ENCODE data around the gene CD82. TPM values are rescaled to one million over a fixed set of nuclear protein-coding genes. Genes with fewer than 3 reads are reported as not detected.
A peak's percentile ranks its signal among the peaks of the same experiment; 100 is the strongest.

CD82 gene
- polyA plus RNA-seq, 1 donor from 2014 or later, result 544 TPM

- Mint-ChIP-seq H3K36me3 (peaks cover 14% of the 10 kb centered on the region), H3K9me3 (no peaks in the 10 kb centered on the region), H3K27me3 (no peaks in the 10 kb centered on the region), H3K4me1 (peaks cover 44 to 61% (median 59%) of the 10 kb centered on the region in 3 donors), H3K4me3 (peak overlapping the region; percentile 23 to 85 (median 62)), H3K27ac (peak overlapping the region; percentile 95 to 99 (median 98))
Measured at GRCh38 chr11:44614281-44614775, 48.9 kb downstream of the CD82 start.

- Mint-ChIP-seq H3K36me3 (peaks cover 14% of the 10 kb centered on the region), H3K27ac (peak overlapping the region; percentile 92 to 98 (median 95)), H3K4me1 (peaks cover 35 to 53% (median 52%) of the 10 kb centered on the region in 3 donors), H3K27me3 (no peaks in the 10 kb centered on the region), H3K4me3 (peak overlapping the region in 3 of 4 donors; percentile 19 to 85 (median 82)), H3K9me3 (no peaks in the 10 kb centered on the region)
Measured at GRCh38 chr11:44615041-44615755, 49.7 kb downstream of the CD82 start.

- Mint-ChIP-seq H3K27ac (peak overlapping the region; percentile 92 to 98 (median 95)), H3K27me3 (no peaks in the 10 kb centered on the region), H3K36me3 (peaks cover 16% of the 10 kb centered on the region), H3K9me3 (no peaks in the 10 kb centered on the region), H3K4me1 (peaks cover 40 to 56% (median 51%) of the 10 kb centered on the region in 3 donors), H3K4me3 (peak overlapping the region in 3 of 4 donors; percentile 19 to 77 (median 75))
Measured at GRCh38 chr11:44615913-44616791, 50.7 kb downstream of the CD82 start.

- H3K9me3 Mint-ChIP-seq, result no peaks in the 10 kb centered on the region
- peak overlapping the region in 2 of 4 donors; percentile 39 to 45 for H3K4me3 Mint-ChIP-seq
- H3K36me3 Mint-ChIP-seq, result peaks cover 14% of the 10 kb centered on the region
- H3K4me1 Mint-ChIP-seq, result peaks cover 33 to 61% (median 51%) of the 10 kb centered on the region in 3 donors
- peak overlapping the region in 2 of 3 donors; percentile 95 to 98 for H3K27ac Mint-ChIP-seq
- no peaks in the 10 kb centered on the region for H3K27me3 Mint-ChIP-seq
Measured at GRCh38 chr11:44617671-44618461, 52.4 kb downstream of the CD82 start.

GRCh38 chr11:44618561-44619425 lies 53.3 kb downstream of the CD82 start:
- Mint-ChIP-seq H3K27me3 (no peaks in the 10 kb centered on the region), H3K36me3 (peaks cover 14% of the 10 kb centered on the region), H3K4me1 (peaks cover 37 to 63% (median 53%) of the 10 kb centered on the region in 3 donors), H3K9me3 (no peaks in the 10 kb centered on the region), H3K27ac (peak overlapping the region in 1 of 3 donors; percentile 39), H3K4me3 (no peak overlapping the region)

- Mint-ChIP-seq H3K27ac (peak overlapping the region in 1 of 3 donors; percentile 93), H3K4me3 (no peak overlapping the region), H3K9me3 (no peaks in the 10 kb centered on the region), H3K27me3 (no peaks in the 10 kb centered on the region), H3K36me3 (peaks cover 12% of the 10 kb centered on the region), H3K4me1 (peaks cover 38 to 54% (median 48%) of the 10 kb centered on the region in 3 donors)
Measured at GRCh38 chr11:44620328-44620725, 54.9 kb downstream of the CD82 start.

GRCh38 chr11:44621140-44621681 lies 55.7 kb downstream of the CD82 start:
- Mint-ChIP-seq H3K4me3 (peak overlapping the region in 2 of 4 donors; percentile 48 to 71), H3K27ac (peak overlapping the region; percentile 86 to 93 (median 88)), H3K9me3 (no peaks in the 10 kb centered on the region), H3K4me1 (peaks cover 40 to 48% (median 43%) of the 10 kb centered on the region in 3 donors), H3K36me3 (peaks cover 14% of the 10 kb centered on the region), H3K27me3 (no peaks in the 10 kb centered on the region)

GRCh38 chr11:44621784-44622183 lies 56.3 kb downstream of the CD82 start:
- Mint-ChIP-seq H3K9me3 (peaks cover 0 to 3% (median 0%) of the 10 kb centered on the region in 3 donors), H3K4me1 (peaks cover 35 to 43% (median 38%) of the 10 kb centered on the region in 3 donors), H3K27me3 (no peaks in the 10 kb centered on the region), H3K27ac (peak overlapping the region; percentile 86 to 93 (median 88)), H3K36me3 (peaks cover 9% of the 10 kb centered on the region), H3K4me3 (peak overlapping the region in 1 of 4 donors; percentile 71)

GRCh38 chr11:44622190-44622650 lies 56.8 kb downstream of the CD82 start:
- peaks cover 0 to 3% (median 0%) of the 10 kb centered on the region in 3 donors for H3K9me3 Mint-ChIP-seq
- H3K27me3 Mint-ChIP-seq, result no peaks in the 10 kb centered on the region
- H3K4me1 Mint-ChIP-seq, result peaks cover 31 to 39% (median 34%) of the 10 kb centered on the region in 3 donors
- peak overlapping the region; percentile 86 to 93 (median 88) for H3K27ac Mint-ChIP-seq
- H3K4me3 Mint-ChIP-seq, result no peak overlapping the region
- H3K36me3 Mint-ChIP-seq, result peaks cover 7% of the 10 kb centered on the region

GRCh38 chr11:44622721-44623258 lies 57.3 kb downstream of the CD82 start:
- Mint-ChIP-seq H3K4me3 (peak overlapping the region in 1 of 4 donors; percentile 79), H3K36me3 (peaks cover 7% of the 10 kb centered on the region), H3K4me1 (peaks cover 31 to 39% (median 34%) of the 10 kb centered on the region in 3 donors), H3K27ac (peak overlapping the region in 1 of 3 donors; percentile 93), H3K27me3 (no peaks in the 10 kb centered on the region), H3K9me3 (peaks cover 0 to 3% (median 0%) of the 10 kb centered on the region in 3 donors)

GRCh38 chr11:44623341-44623730 lies 57.9 kb downstream of the CD82 start:
- Mint-ChIP-seq H3K4me3 (peak overlapping the region in 2 of 4 donors; percentile 70 to 79), H3K9me3 (peaks cover 0 to 3% (median 0%) of the 10 kb centered on the region in 3 donors), H3K36me3 (peaks cover 7% of the 10 kb centered on the region), H3K4me1 (peaks cover 31 to 37% (median 32%) of the 10 kb centered on the region in 3 donors), H3K27me3 (no peaks in the 10 kb centered on the region), H3K27ac (peak overlapping the region; percentile 67 to 93 (median 87))

GRCh38 chr11:44623731-44624491 lies 58.4 kb downstream of the CD82 start:
- H3K36me3 Mint-ChIP-seq, result peaks cover 9% of the 10 kb centered on the region
- H3K27me3 Mint-ChIP-seq, result peaks cover 1% of the 10 kb centered on the region
- peak overlapping the region; percentile 67 to 93 (median 87) for H3K27ac Mint-ChIP-seq
- H3K9me3 Mint-ChIP-seq, result peaks cover 0 to 3% (median 0%) of the 10 kb centered on the region in 3 donors
- H3K4me1 Mint-ChIP-seq, result peaks cover 31 to 40% (median 32%) of the 10 kb centered on the region in 3 donors
- H3K4me3 Mint-ChIP-seq, result peak overlapping the region in 1 of 4 donors; percentile 54

All from IgD-negative memory B cell (primary cell).